ENCODE measurements around the gene APEX1. TPM values are rescaled to one million over a fixed set of nuclear protein-coding genes. Genes with fewer than 3 reads are reported as not detected.
"Not testable (repeated sequence)": the region's sequence is repeated elsewhere in the genome, so short reads cannot be mapped to it uniquely, and the experiment has no call there.

Gene APEX1
- total RNA-seq, 6 donors from 2014 or later: 81.5 to 134 (median 119) TPM

DNA sequence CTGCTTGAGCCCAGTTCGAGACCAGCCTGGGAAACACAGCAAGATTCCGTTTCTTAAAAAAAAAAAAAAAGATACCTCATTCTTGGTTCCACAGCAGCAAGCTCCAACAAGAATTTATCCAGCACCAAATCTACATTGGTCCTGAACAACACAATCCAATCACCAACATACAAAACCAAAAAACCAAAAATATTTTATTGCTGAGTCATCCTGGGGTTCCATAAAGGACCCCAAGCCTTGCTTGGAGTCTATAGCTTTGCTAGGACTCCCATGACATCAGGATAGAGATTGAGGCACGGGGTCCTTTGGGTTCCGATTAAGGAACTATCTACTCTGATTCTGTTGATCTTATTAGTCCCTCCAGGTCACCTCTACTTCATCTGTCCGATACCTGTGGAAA, 8.1 kb upstream of the APEX1 start:
- no peak for DNase-seq
- WGBS, 2 donors: 88 to 91% methylated on average over 5 of the region's 5 CpGs
- TF ChIP-seq, protein P1, sequence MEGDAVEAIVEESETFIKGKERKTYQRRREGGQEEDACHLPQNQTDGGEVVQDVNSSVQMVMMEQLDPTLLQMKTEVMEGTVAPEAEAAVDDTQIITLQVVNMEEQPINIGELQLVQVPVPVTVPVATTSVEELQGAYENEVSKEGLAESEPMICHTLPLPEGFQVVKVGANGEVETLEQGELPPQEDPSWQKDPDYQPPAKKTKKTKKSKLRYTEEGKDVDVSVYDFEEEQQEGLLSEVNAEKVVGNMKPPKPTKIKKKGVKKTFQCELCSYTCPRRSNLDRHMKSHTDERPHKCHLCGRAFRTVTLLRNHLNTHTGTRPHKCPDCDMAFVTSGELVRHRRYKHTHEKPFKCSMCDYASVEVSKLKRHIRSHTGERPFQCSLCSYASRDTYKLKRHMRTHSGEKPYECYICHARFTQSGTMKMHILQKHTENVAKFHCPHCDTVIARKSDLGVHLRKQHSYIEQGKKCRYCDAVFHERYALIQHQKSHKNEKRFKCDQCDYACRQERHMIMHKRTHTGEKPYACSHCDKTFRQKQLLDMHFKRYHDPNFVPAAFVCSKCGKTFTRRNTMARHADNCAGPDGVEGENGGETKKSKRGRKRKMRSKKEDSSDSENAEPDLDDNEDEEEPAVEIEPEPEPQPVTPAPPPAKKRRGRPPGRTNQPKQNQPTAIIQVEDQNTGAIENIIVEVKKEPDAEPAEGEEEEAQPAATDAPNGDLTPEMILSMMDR (IDR thresholded peaks at IDR 0.05): no peak
- no peak for TF ChIP-seq POLR2AphosphoS5 (IDR thresholded peaks at IDR 0.05)
- TF ChIP-seq POLR2A (IDR thresholded peaks at IDR 0.05): no peak
- no peak for TF ChIP-seq EP300 (IDR thresholded peaks at IDR 0.05)
- Histone ChIP-seq H3K4me1 (no peaks in the 10 kb centered on the region), H3K4me3 (no peak overlapping the region), H3K27ac (no peak overlapping the region), H3K36me3 (peaks cover 46 to 71% (median 57%) of the 10 kb centered on the region in 4 donors), H3K27me3 (no peaks in the 10 kb centered on the region), H3K9me3 (no peaks in the 10 kb centered on the region)
- ATAC-seq (ENCODE audit: low FRiP score in 2 of 2): no peak

DNA sequence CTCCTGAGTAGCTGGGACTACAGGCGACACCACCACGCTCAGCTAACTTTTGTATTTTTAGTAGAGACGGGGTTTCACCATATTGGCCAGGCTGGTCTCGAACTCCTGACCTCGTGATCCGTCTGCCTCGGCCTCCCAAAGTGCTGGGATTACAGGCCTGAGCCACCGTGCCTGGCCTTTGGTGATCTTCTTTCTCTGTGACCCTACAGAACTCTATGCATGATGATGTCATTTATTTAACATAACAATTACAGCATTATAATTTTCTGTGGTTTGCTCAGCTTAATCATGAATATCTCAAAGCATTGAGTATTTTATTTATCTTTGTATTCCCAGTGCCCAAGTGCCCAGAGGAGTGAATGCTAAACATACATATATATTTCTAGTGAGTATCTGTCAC, 2.2 kb upstream of the APEX1 start:
- H3K27me3 ChIP-seq; H3K9me3 ChIP-seq; DNase-seq; ATAC-seq (ENCODE audit: low FRiP score in 2 of 2); H3K27ac ChIP-seq; H3K4me3 ChIP-seq: not testable (repeated sequence)
- WGBS, 2 donors: 96 to 98% methylated on average over 8 of the region's 8 CpGs
- peaks cover 22 to 39% (median 28%) of the 10 kb centered on the region in 4 donors for H3K4me1 ChIP-seq
- H3K36me3 ChIP-seq: peaks cover 33 to 66% (median 50%) of the 10 kb centered on the region in 4 donors

DNA sequence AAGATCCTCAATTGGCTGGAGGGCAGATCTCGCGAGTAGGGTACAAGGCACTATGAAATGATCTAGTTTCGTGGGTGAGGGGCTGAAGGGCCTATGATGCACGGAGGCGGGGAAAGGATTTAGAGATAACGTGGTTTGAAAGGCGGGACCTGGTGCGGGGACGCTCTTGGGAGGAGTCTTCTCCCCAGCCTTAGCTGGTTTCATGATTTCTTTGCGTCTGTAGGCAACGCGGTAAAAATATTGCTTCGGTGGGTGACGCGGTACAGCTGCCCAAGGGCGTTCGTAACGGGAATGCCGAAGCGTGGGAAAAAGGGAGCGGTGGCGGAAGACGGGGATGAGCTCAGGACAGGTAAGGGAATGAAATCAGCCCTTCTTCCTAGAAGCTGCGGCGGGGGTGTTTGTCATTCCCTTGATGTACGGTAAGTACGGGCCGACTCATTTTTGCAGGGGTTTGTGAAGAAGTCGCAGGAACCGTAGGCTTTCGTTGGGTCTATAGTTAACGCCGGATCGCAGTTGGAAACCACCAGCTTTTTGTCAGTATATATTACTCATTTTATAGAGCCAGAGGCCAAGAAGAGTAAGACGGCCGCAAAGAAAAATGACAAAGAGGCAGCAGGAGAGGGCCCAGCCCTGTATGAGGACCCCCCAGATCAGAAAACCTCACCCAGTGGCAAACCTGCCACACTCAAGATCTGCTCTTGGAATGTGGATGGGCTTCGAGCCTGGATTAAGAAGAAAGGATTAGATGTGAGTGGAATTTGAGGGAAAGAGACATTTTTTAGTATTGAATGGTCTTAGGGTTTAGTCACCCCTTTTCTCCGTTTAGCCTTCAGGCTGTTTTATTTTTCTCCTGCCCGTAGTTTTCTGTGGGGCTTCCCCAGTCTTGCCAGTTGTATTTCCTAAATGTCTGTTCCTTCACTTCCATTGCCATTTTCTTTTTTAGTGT, 602 bp downstream of the APEX1 start:
- Histone ChIP-seq H3K4me1 (peaks cover 34 to 63% (median 43%) of the 10 kb centered on the region in 4 donors), H3K27ac (peak overlapping the region; percentile 90 to 95 (median 93)), H3K36me3 (peaks cover 19 to 60% (median 41%) of the 10 kb centered on the region in 4 donors), H3K4me3 (peak overlapping the region; percentile 36 to 83 (median 80)), H3K27me3 (no peaks in the 10 kb centered on the region), H3K9me3 (no peaks in the 10 kb centered on the region)
- 1% methylated on average over 39 of the region's 39 CpGs for WGBS, 2 donors
- DNase-seq (peak in 1 of 2 donors; percentile 63), ATAC-seq (ENCODE audit: low FRiP score in 2 of 2) (peak; percentile 83 to 89)
- TF ChIP-seq EP300 (IDR thresholded peaks at IDR 0.05) (no peak), POLR2AphosphoS5 (IDR thresholded peaks at IDR 0.05) (no peak), POLR2A (IDR thresholded peaks at IDR 0.05) (no peak)
- TF ChIP-seq, protein P1 (IDR thresholded peaks at IDR 0.05): no peak

DNA sequence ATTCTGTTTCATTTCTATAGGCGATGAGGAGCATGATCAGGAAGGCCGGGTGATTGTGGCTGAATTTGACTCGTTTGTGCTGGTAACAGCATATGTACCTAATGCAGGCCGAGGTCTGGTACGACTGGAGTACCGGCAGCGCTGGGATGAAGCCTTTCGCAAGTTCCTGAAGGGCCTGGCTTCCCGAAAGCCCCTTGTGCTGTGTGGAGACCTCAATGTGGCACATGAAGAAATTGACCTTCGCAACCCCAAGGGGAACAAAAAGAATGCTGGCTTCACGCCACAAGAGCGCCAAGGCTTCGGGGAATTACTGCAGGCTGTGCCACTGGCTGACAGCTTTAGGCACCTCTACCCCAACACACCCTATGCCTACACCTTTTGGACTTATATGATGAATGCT, 1.9 kb downstream of the APEX1 start:
- Histone ChIP-seq H3K27me3 (no peaks in the 10 kb centered on the region), H3K4me3 (no peak overlapping the region), H3K36me3 (peaks cover 8 to 48% (median 34%) of the 10 kb centered on the region in 4 donors), H3K9me3 (no peaks in the 10 kb centered on the region), H3K27ac (no peak overlapping the region), H3K4me1 (peaks cover 34 to 67% (median 45%) of the 10 kb centered on the region in 4 donors)
- TF ChIP-seq POLR2A (IDR thresholded peaks at IDR 0.05): no peak
- WGBS, 2 donors: 58 to 83% methylated on average over 12 to 13 of the region's 13 CpGs
- DNase-seq (no peak), ATAC-seq (ENCODE audit: low FRiP score in 2 of 2) (no peak)

DNA sequence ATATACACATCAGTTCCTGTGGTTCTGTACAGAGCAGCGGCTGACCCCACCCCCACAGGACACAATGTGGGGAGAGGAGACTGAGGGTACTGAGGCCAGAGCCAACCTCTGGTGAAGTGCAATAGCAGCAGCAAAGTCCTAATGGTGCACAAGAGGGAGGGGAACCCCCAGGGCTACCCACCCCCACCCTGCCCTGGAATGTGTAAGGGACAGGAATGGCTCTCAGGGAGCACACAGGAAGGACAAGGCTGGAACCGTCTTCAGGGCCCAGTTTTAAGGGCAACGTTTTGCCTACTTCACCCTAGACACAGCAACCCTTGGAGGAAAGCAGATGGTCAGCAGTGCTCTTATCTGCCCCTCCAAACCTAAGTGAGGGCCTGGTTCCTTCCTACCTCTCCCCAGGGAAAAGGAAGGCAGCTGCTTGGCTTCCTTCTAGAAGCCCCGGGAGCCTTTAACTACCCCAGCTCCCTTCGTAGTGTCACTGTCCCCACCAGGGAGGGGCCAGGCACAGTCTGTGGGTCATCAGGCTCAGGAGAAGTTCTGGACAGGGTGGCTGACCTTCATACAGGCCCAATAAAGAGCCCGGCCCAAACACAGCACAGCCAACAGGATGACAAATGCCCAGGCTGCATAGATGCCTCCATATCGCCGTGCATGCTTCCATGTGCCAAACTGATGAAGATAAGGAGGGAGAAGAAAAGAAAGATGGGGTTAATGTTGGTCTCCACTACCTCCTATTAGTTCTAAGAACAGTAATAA, 3.2 kb downstream of the APEX1 start:
- H3K27ac ChIP-seq: peak overlapping the region in 1 of 4 donors; percentile 30
- H3K4me1 ChIP-seq: peaks cover 32 to 65% (median 45%) of the 10 kb centered on the region in 4 donors
- peaks cover 8 to 39% (median 30%) of the 10 kb centered on the region in 4 donors for H3K36me3 ChIP-seq
- 57 to 82% methylated on average over 5 to 8 of the region's 8 CpGs for WGBS, 2 donors
- no peak for DNase-seq
- ATAC-seq (ENCODE audit: low FRiP score in 2 of 2): no peak
- no peaks in the 10 kb centered on the region for H3K27me3 ChIP-seq
- H3K9me3 ChIP-seq: no peaks in the 10 kb centered on the region
- H3K4me3 ChIP-seq: no peak overlapping the region
- no peak for TF ChIP-seq EP300 (IDR thresholded peaks at IDR 0.05)
- no peak for TF ChIP-seq POLR2A (IDR thresholded peaks at IDR 0.05)
- no peak for TF ChIP-seq POLR2AphosphoS5 (IDR thresholded peaks at IDR 0.05)
- TF ChIP-seq, protein P1 (IDR thresholded peaks at IDR 0.05): no peak

Data from upper lobe of left lung (tissue), 6 donors.